ENCODE measurements around the gene ENPP7. TPM values are rescaled to one million over a fixed set of nuclear protein-coding genes. Genes with fewer than 3 reads are reported as not detected.

ENPP7 gene
- polyA plus RNA-seq, 1 experiment = not detected

- no peak for DNase-seq (ENCODE audit: low read depth, low spot score)
- TF ChIP-seq CTCF (IDR thresholded peaks at IDR 0.05; ENCODE audit: low read depth, low read length) = no peak
- H3K27me3 ChIP-seq (ENCODE audit: control insufficient read depth, insufficient read depth, low read length) = peaks cover 16% of the 10 kb centered on the region
Observed at GRCh38 chr17:79711715-79712305, 18.9 kb upstream of the ENPP7 start.

GRCh38 chr17:79713391-79713790 lies 17.4 kb upstream of the ENPP7 start:
- CTCF ChIA-PET = no interaction called here
- no peak for DNase-seq (ENCODE audit: low read depth, low spot score)

More at GRCh38 chr17:79711715-79712305, 18.9 kb upstream of the ENPP7 start:
- CTCF ChIA-PET = no interaction called here
- Histone ChIP-seq H3K9me3 (ENCODE audit: control insufficient read depth, insufficient read depth, low read length) (peaks cover 1% of the 10 kb centered on the region; the same call in 1 of the 2 replicates), H3K4me3 (ENCODE audit: low read depth, low read length) (no peak overlapping the region), H3K27ac (ENCODE audit: low read depth, low read length) (no peak overlapping the region)
- POLR2A ChIA-PET = no interaction called here

GRCh38 chr17:79714176-79715097 lies 16.3 kb upstream of the ENPP7 start:
- CTCF ChIA-PET = interaction anchor here (0.6 kb wide), 1 partner anchor 114 kb away, joined by 6 read pairs; no protein-coding TSS in a partner anchor
- H3K9me3 ChIP-seq (ENCODE audit: control insufficient read depth, insufficient read depth, low read length) = no peaks in the 10 kb centered on the region; the same call in 1 of the 2 replicates
- no peak overlapping the region for H3K27ac ChIP-seq (ENCODE audit: low read depth, low read length)
- no peak for TF ChIP-seq CTCF (IDR thresholded peaks at IDR 0.05; ENCODE audit: low read depth, low read length)
- H3K27me3 ChIP-seq (ENCODE audit: control insufficient read depth, insufficient read depth, low read length) = peaks cover 20% of the 10 kb centered on the region
- no peak for DNase-seq (ENCODE audit: low read depth, low spot score)
- no peak overlapping the region for H3K4me3 ChIP-seq (ENCODE audit: low read depth, low read length)
- POLR2A ChIA-PET = no interaction called here

More at GRCh38 chr17:79713391-79713790, 17.4 kb upstream of the ENPP7 start:
- Histone ChIP-seq H3K4me3 (ENCODE audit: low read depth, low read length) (no peak overlapping the region), H3K9me3 (ENCODE audit: control insufficient read depth, insufficient read depth, low read length) (no peaks in the 10 kb centered on the region; the same call in 1 of the 2 replicates), H3K27ac (ENCODE audit: low read depth, low read length) (no peak overlapping the region), H3K27me3 (ENCODE audit: control insufficient read depth, insufficient read depth, low read length) (peaks cover 20% of the 10 kb centered on the region)
- TF ChIP-seq CTCF (IDR thresholded peaks at IDR 0.05; ENCODE audit: low read depth, low read length) = no peak
- POLR2A ChIA-PET = no interaction called here

GRCh38 chr17:79715098-79715942 lies 15.4 kb upstream of the ENPP7 start:
- TF ChIP-seq CTCF (IDR thresholded peaks at IDR 0.05; ENCODE audit: low read depth, low read length) = no peak
- Histone ChIP-seq H3K9me3 (ENCODE audit: control insufficient read depth, insufficient read depth, low read length) (peaks cover 4% of the 10 kb centered on the region; the same call in 1 of the 2 replicates), H3K4me3 (ENCODE audit: low read depth, low read length) (no peak overlapping the region), H3K27ac (ENCODE audit: low read depth, low read length) (no peak overlapping the region), H3K27me3 (ENCODE audit: control insufficient read depth, insufficient read depth, low read length) (peaks cover 20% of the 10 kb centered on the region)
- CTCF ChIA-PET = no interaction called here
- POLR2A ChIA-PET = no interaction called here
- no peak for DNase-seq (ENCODE audit: low read depth, low spot score)

Measured in AG04450 (cell line).